ENCODE data around the gene CCDC187.

Gene CCDC187

GRCh38 chr9:136283291-136284235, 20.3 kb downstream of the CCDC187 start:
- DNase-seq (ENCODE audit: low read depth): peak; percentile 62

GRCh38 chr9:136282272-136282861, 21.5 kb downstream of the CCDC187 start:
- no peak for DNase-seq (ENCODE audit: low read depth)

- DNase-seq (ENCODE audit: low read depth): no peak
These were observed 22.2 kb downstream of the CCDC187 start for GRCh38 chr9:136281421-136282271.

GRCh38 chr9:136280535-136281315, 23.2 kb downstream of the CCDC187 start:
- DNase-seq (ENCODE audit: low read depth): no peak

GRCh38 chr9:136279471-136279870, 24.4 kb downstream of the CCDC187 start:
- DNase-seq (ENCODE audit: low read depth): no peak

- no peak for DNase-seq (ENCODE audit: low read depth)
These were observed 25.0 kb downstream of the CCDC187 start for GRCh38 chr9:136278894-136279293.

- DNase-seq (ENCODE audit: low read depth): no peak
These were observed 25.7 kb downstream of the CCDC187 start for GRCh38 chr9:136278221-136278620.

- no peak for DNase-seq (ENCODE audit: low read depth)
These were observed 26.1 kb downstream of the CCDC187 start for GRCh38 chr9:136277746-136278145.

GRCh38 chr9:136276716-136277115, 27.2 kb downstream of the CCDC187 start:
- no peak for DNase-seq (ENCODE audit: low read depth)

- no peak for DNase-seq (ENCODE audit: low read depth)
These were observed 28.1 kb downstream of the CCDC187 start for GRCh38 chr9:136275655-136276429.

- DNase-seq (ENCODE audit: low read depth): no peak
These were observed 28.9 kb downstream of the CCDC187 start for GRCh38 chr9:136274786-136275654.

- DNase-seq (ENCODE audit: low read depth): no peak
These were observed 29.7 kb downstream of the CCDC187 start for GRCh38 chr9:136273921-136274785.

GRCh38 chr9:136273244-136273865, 30.5 kb downstream of the CCDC187 start:
- no peak for DNase-seq (ENCODE audit: low read depth)

GRCh38 chr9:136270173-136270705, 33.7 kb downstream of the CCDC187 start:
- DNase-seq (ENCODE audit: low read depth): no peak

GRCh38 chr9:136268735-136269134, 35.2 kb downstream of the CCDC187 start:
- DNase-seq (ENCODE audit: low read depth): no peak

- no peak for DNase-seq (ENCODE audit: low read depth)
These were observed 35.6 kb downstream of the CCDC187 start for GRCh38 chr9:136268318-136268717.

GRCh38 chr9:136267261-136268111, 36.4 kb downstream of the CCDC187 start:
- peak; percentile 73 for DNase-seq (ENCODE audit: low read depth)
